HEK293 (cell line): ENCODE data around the gene RBBP8.

Experiments
- CTCF ChIA-PET: fragments of 350-600 bp; formaldehyde crosslinking; extraction: SDS; loops from one replicate; lab custom pipeline; 2021; ENCODE audit warnings: antibody characterized with exemption; lab: Yijun Ruan, JAX
- POLR2A ChIA-PET: fragments of 300-600 bp; formaldehyde crosslinking; extraction: SDS; loops from one replicate; lab custom pipeline; 2020; ENCODE audit warnings: antibody characterized with exemption, inconsistent platforms; lab: Yijun Ruan, JAX
- H3K27ac ChIP-seq: fragments of 200-500 bp; sonication (Bioruptor generic); 2 replicates; pipeline ENCODE4 v1.5.1; 2014; ENCODE audit warnings: low read depth, low read length, control low read depth, inconsistent platforms; ENCODE audit errors: extremely low read depth
- H3K36me3 ChIP-seq, 2 experiments: fragments of 200-500 bp in 1 of 2; sonication (Bioruptor generic) in 1 of 2; 1 replicate in 1 of 2; 2 replicates in 1 of 2; pipeline ENCODE4 v1.5.1; 2014 to 2017; ENCODE audit warnings: inconsistent platforms in 2 of 2, low read length in 2 of 2; ENCODE audit not compliant: control insufficient read depth in 2 of 2, insufficient read depth in 1 of 2
- H3K4me1 ChIP-seq: fragments of 200-500 bp; sonication (Bioruptor generic); 2 replicates; pipeline ENCODE4 v1.5.1; 2014; ENCODE audit warnings: mild to moderate bottlenecking, low read length, inconsistent platforms; ENCODE audit not compliant: control insufficient read depth, insufficient read depth
- H3K4me3 ChIP-seq: 2 replicates; pipeline ENCODE4 v1.5.1; 2011; ENCODE audit warnings: low read depth, mild to moderate bottlenecking, control low read depth, low read length, moderate library complexity
- H3K9me3 ChIP-seq: fragments of 200-500 bp; sonication (Bioruptor generic); 2 replicates; pipeline ENCODE4 v1.5.1; 2014; ENCODE audit warnings: low read depth, low read length, inconsistent platforms; ENCODE audit not compliant: control insufficient read depth, insufficient read depth
- AEBP2 ChIP-seq: fragments of 450-650 bp; formaldehyde crosslinking; IDR thresholded peaks from 2 replicates; pipeline ENCODE4 v1.5.1; 2016; ENCODE audit warnings: missing biosample characterization, missing genetic modification characterization, borderline replicate concordance
- BCL6B ChIP-seq: fragments of 450-650 bp; formaldehyde crosslinking; IDR thresholded peaks from 2 replicates; pipeline ENCODE4 v1.5.1; 2017; ENCODE audit warnings: missing biosample characterization, missing genetic modification characterization
- GFI1B ChIP-seq: fragments of 450-650 bp; formaldehyde crosslinking; IDR thresholded peaks from 2 replicates; pipeline ENCODE4 v1.5.1; 2016; ENCODE audit warnings: missing biosample characterization, missing genetic modification characterization
- KLF9 ChIP-seq: fragments of 450-650 bp; formaldehyde crosslinking; IDR thresholded peaks from 2 replicates; pipeline ENCODE4 v1.5.1; 2016; ENCODE audit warnings: missing biosample characterization, missing genetic modification characterization, low read depth
- SP2 ChIP-seq: fragments of 450-650 bp; formaldehyde crosslinking; IDR thresholded peaks from 2 replicates; pipeline ENCODE4 v1.5.1; 2016; ENCODE audit warnings: missing biosample characterization, missing genetic modification characterization
- TCF7L2 ChIP-seq: IDR thresholded peaks from 2 replicates; pipeline ENCODE4 v1.6.1; 2011; ENCODE audit warnings: low read depth, mild to moderate bottlenecking, inconsistent platforms, low read length, moderate library complexity, borderline replicate concordance
- YY1 ChIP-seq: fragments of 450-650 bp; formaldehyde crosslinking; IDR thresholded peaks from 2 replicates; pipeline ENCODE4 v1.5.1; 2018; ENCODE audit warnings: missing biosample characterization, missing genetic modification characterization
- ZBTB21 ChIP-seq: fragments of 450-650 bp; formaldehyde crosslinking; IDR thresholded peaks from 2 replicates; pipeline ENCODE4 v1.5.1; 2017; ENCODE audit warnings: missing biosample characterization, missing genetic modification characterization
- ZBTB6 ChIP-seq: fragments of 450-650 bp; formaldehyde crosslinking; IDR thresholded peaks from 2 replicates; pipeline ENCODE4 v1.5.1; 2017; ENCODE audit warnings: missing biosample characterization, missing genetic modification characterization
- ZBTB7A ChIP-seq: fragments of 450-650 bp; formaldehyde crosslinking; IDR thresholded peaks from 2 replicates; pipeline ENCODE4 v1.5.1; 2016; ENCODE audit warnings: low read depth, missing biosample characterization, missing genetic modification characterization
- ZNF114 ChIP-seq: fragments of 450-650 bp; formaldehyde crosslinking; IDR thresholded peaks from 2 replicates; pipeline ENCODE4 v1.5.0; 2017; ENCODE audit warnings: missing biosample characterization, missing genetic modification characterization
- ZNF146 ChIP-seq: fragments of 450-650 bp; formaldehyde crosslinking; IDR thresholded peaks from 2 replicates; pipeline ENCODE4 v1.5.1; 2016; ENCODE audit warnings: missing biosample characterization, missing genetic modification characterization
- ZNF148 ChIP-seq: fragments of 450-650 bp; formaldehyde crosslinking; IDR thresholded peaks from 2 replicates; pipeline ENCODE4 v1.5.0; 2017; ENCODE audit warnings: missing biosample characterization, missing genetic modification characterization, borderline replicate concordance
- ZNF26 ChIP-seq: fragments of 450-650 bp; formaldehyde crosslinking; IDR thresholded peaks from 2 replicates; pipeline ENCODE4 v1.5.1; 2016; ENCODE audit warnings: missing biosample characterization, missing genetic modification characterization
- ZNF292 ChIP-seq: fragments of 450-650 bp; formaldehyde crosslinking; IDR thresholded peaks from 2 replicates; pipeline ENCODE4 v1.5.1; 2016; ENCODE audit warnings: low read depth, missing biosample characterization, missing genetic modification characterization, borderline replicate concordance
- ZNF311 ChIP-seq: fragments of 450-650 bp; formaldehyde crosslinking; IDR thresholded peaks from 2 replicates; pipeline ENCODE4 v1.5.1; 2017; ENCODE audit warnings: missing biosample characterization, missing genetic modification characterization, borderline replicate concordance
- ZNF416 ChIP-seq: fragments of 450-650 bp; formaldehyde crosslinking; IDR thresholded peaks from 2 replicates; pipeline ENCODE4 v1.5.1; 2016; ENCODE audit warnings: missing biosample characterization, missing genetic modification characterization
- ZNF433 ChIP-seq: fragments of 450-650 bp; formaldehyde crosslinking; IDR thresholded peaks from 2 replicates; pipeline ENCODE4 v1.5.1; 2016; ENCODE audit warnings: missing biosample characterization, missing genetic modification characterization, low read depth
- ZNF514 ChIP-seq: fragments of 450-650 bp; formaldehyde crosslinking; IDR thresholded peaks from 2 replicates; pipeline ENCODE4 v1.5.1; 2016; ENCODE audit warnings: missing biosample characterization, missing genetic modification characterization
- ZNF585B ChIP-seq: fragments of 450-650 bp; formaldehyde crosslinking; IDR thresholded peaks from 2 replicates; pipeline ENCODE4 v1.5.1; 2016; ENCODE audit warnings: missing biosample characterization, missing genetic modification characterization

The RBBP8 gene

GRCh38 chr18:22935431-22935830 is 2.3 kb downstream of the RBBP8 start:
- Histone ChIP-seq H3K27ac (no peak overlapping the region), H3K4me1 (no peaks in the 10 kb centered on the region), H3K36me3 (peaks cover 29 to 34% of the 10 kb centered on the region in 2 experiments; a peak in 2 of 3 replicates), H3K9me3 (no peaks in the 10 kb centered on the region), H3K4me3 (no peak overlapping the region)
- TF ChIP-seq ZNF416 (tag by site-specific recombination) (no peak), ZNF146 (no peak), YY1 (tag by site-specific recombination) (no peak), ZBTB6 (no peak), ZNF148 (tag by site-specific recombination) (no peak), ZNF514 (tag by site-specific recombination) (no peak), ZNF292 (tag by site-specific recombination) (no peak), AEBP2 (tag by site-specific recombination) (no peak), ZBTB21 (tag by site-specific recombination) (no peak), SP2 (no peak), KLF9 (no peak)
- ChIA-PET POLR2A (no interaction called here), CTCF (interaction anchor here (0.6 to 1.3 kb wide), 3 partner anchors 121 to 706 kb away, joined by 4 to 6 read pairs (median 4); no protein-coding TSS in a partner anchor)

GRCh38 chr18:22936515-22936914 is 3.4 kb downstream of the RBBP8 start:
- Histone ChIP-seq H3K9me3 (no peaks in the 10 kb centered on the region), H3K4me1 (no peaks in the 10 kb centered on the region), H3K27ac (no peak overlapping the region), H3K36me3 (peaks cover 29 to 39% of the 10 kb centered on the region in 2 experiments; a peak in 2 of 3 replicates), H3K4me3 (no peak overlapping the region)
- CTCF ChIA-PET: interaction anchor here (1.3 kb wide), 1 partner anchor 122 kb away, joined by 4 read pairs; no protein-coding TSS in a partner anchor
- POLR2A ChIA-PET: interaction anchor here (1.0 kb wide), 1 partner anchor 47 kb away, joined by 3 read pairs; no protein-coding TSS in a partner anchor
- TF ChIP-seq ZNF26 (no peak), ZNF433 (tag by site-specific recombination) (no peak), ZNF114 (tag by site-specific recombination) (no peak), TCF7L2 (no peak), BCL6B (tag by site-specific recombination) (no peak), ZBTB7A (no peak), GFI1B (tag by site-specific recombination) (no peak), ZNF311 (tag by site-specific recombination) (no peak), ZNF585B (tag by site-specific recombination) (no peak)
